SK-N-SH (cell line): Measurements from ENCODE around the gene RMI2. TPM values are rescaled to one million over a fixed set of nuclear protein-coding genes. Genes with fewer than 3 reads are reported as not detected.

Experiments used
- CTCF ChIA-PET: fragments of 300-600, 350-600 bp; formaldehyde crosslinking; extraction: SDS; loops from one replicate; lab custom pipeline; 2021; lab: Yijun Ruan, JAX
- POLR2A ChIA-PET: fragments of 350-600 bp; sonication (Branson Sonifier 250); formaldehyde crosslinking; extraction: SDS; loops from one replicate; lab custom pipeline; 2020; ENCODE audit warnings: antibody characterized with exemption, inconsistent platforms; lab: Yijun Ruan, JAX
- DNase-seq: peaks from one replicate; pipeline ENCODE4 v3.0.0; 2012
- H2AFZ ChIP-seq: fragments of 200-600 bp; sonication (generic); 2 replicates; pipeline ENCODE4 v1.8.1; 2016; ENCODE audit warnings: antibody characterized with exemption, mild to moderate bottlenecking, low read depth
- H3F3A ChIP-seq: fragments of 200-600 bp; sonication (generic); replicated peaks from 2 replicates; pipeline ENCODE3; 2016; ENCODE audit warnings: antibody characterized with exemption, mild to moderate bottlenecking; ENCODE audit not compliant: insufficient read depth
- H3K27ac ChIP-seq, 2 experiments: fragments of 200-500 bp in 1 of 2; fragments of 200-600 bp in 1 of 2; sonication (Bioruptor generic) in 1 of 2; sonication (generic), shearing (Covaris generic) in 1 of 2; 2 replicates each; pipeline versions ENCODE4 v1.5.1 to v1.6.1; 2014 to 2016; ENCODE audit warnings: low read depth in 2 of 2, inconsistent platforms in 1 of 2, low read length in 1 of 2, mild to moderate bottlenecking in 1 of 2, mixed read lengths in 1 of 2
- H3K27me3 ChIP-seq: fragments of 200-600 bp; sonication (generic), shearing (Covaris generic); 2 replicates; pipeline ENCODE4 v1.6.1; 2016; ENCODE audit warnings: mixed run types; ENCODE audit not compliant: insufficient read depth
- H3K36me3 ChIP-seq, 2 experiments: fragments of 200-500 bp in 1 of 2; fragments of 200-600 bp in 1 of 2; sonication (Bioruptor generic) in 1 of 2; sonication (generic) in 1 of 2; replicated peaks in 1 of 2; 2 replicates each; pipeline versions ENCODE3 to v1.5.1; 2014 to 2016; ENCODE audit warnings: low read length in 1 of 2, mild to moderate bottlenecking in 1 of 2; ENCODE audit not compliant: insufficient read depth in 2 of 2, control insufficient read depth in 1 of 2
- H3K4me1 ChIP-seq, 2 experiments: fragments of 200-500 bp in 1 of 2; fragments of 200-600 bp in 1 of 2; sonication (Bioruptor generic) in 1 of 2; sonication (generic), shearing (Covaris generic) in 1 of 2; 2 replicates each; pipeline versions ENCODE4 v1.5.1 to v1.6.1; 2014 to 2016; ENCODE audit warnings: low read depth in 1 of 2, low read length in 1 of 2, mixed run types in 1 of 2; ENCODE audit not compliant: insufficient read depth in 2 of 2, control insufficient read depth in 1 of 2
- H3K4me2 ChIP-seq: fragments of 200-600 bp; sonication (generic), shearing (Covaris generic); 2 replicates; pipeline ENCODE4 v1.6.1; 2017; ENCODE audit warnings: mixed run types
- H3K4me3 ChIP-seq, 2 experiments: fragments of 200-500 bp in 1 of 2; fragments of 200-600 bp in 1 of 2; sonication (Bioruptor generic) in 1 of 2; sonication (generic), shearing (Covaris generic) in 1 of 2; 2 replicates each; pipeline versions ENCODE4 v1.5.1 to v1.8.1; 2014 to 2016; ENCODE audit warnings: low read depth in 2 of 2, inconsistent platforms in 1 of 2, low read length in 1 of 2, mild to moderate bottlenecking in 1 of 2, mixed read lengths in 1 of 2, moderate library complexity in 1 of 2
- H3K79me2 ChIP-seq: fragments of 200-600 bp; sonication (generic); 2 replicates; pipeline ENCODE4 v1.8.1; 2017; ENCODE audit warnings: mild to moderate bottlenecking; ENCODE audit not compliant: insufficient read depth
- H3K9ac ChIP-seq: fragments of 200-600 bp; sonication (generic); 2 replicates; pipeline ENCODE4 v1.6.1; 2017; ENCODE audit warnings: mixed run types
- H3K9me2 ChIP-seq: fragments of 200-600 bp; sonication (generic); 2 replicates; pipeline ENCODE4 v1.6.1; 2017; ENCODE audit warnings: mixed run types
- H3K9me3 ChIP-seq: fragments of 200-600 bp; sonication (generic); 2 replicates; pipeline ENCODE4 v1.6.1; 2017; ENCODE audit warnings: mixed run types, mild to moderate bottlenecking, moderate library complexity
- H4K20me1 ChIP-seq: fragments of 200-600 bp; sonication (generic); 2 replicates; pipeline ENCODE4 v1.6.1; 2017; ENCODE audit warnings: mild to moderate bottlenecking, mixed run types; ENCODE audit not compliant: insufficient read depth
- CHD2 ChIP-seq: fragments of 150-350 bp; IDR thresholded peaks from 2 replicates; pipeline ENCODE4 v1.6.1; 2018; ENCODE audit warnings: low read length; ENCODE audit not compliant: partially characterized antibody
- ELF1 ChIP-seq: IDR thresholded peaks from 2 replicates; pipeline ENCODE4 v1.4.0; 2012
- EZH2phosphoT487 ChIP-seq: fragments of 200-600 bp; sonication (generic); IDR thresholded peaks from 2 replicates; pipeline ENCODE4 v1.6.1; 2017; ENCODE audit warnings: low read depth, mixed run types, mild to moderate bottlenecking, antibody characterized with exemption, moderate library complexity, borderline replicate concordance
- FOSL2 ChIP-seq: IDR thresholded peaks from 2 replicates; pipeline ENCODE4 v1.4.0; 2012; ENCODE audit warnings: low read depth, mild to moderate bottlenecking, moderate library complexity, borderline replicate concordance
- FOXJ3 ChIP-seq: sonication (generic); formaldehyde crosslinking; IDR thresholded peaks from 2 replicates; pipeline ENCODE4 v1.5.1; 2020; ENCODE audit warnings: mild to moderate bottlenecking, missing genetic modification reagents
- GATA2 ChIP-seq: sonication (generic); formaldehyde crosslinking; IDR thresholded peaks from 2 replicates; pipeline ENCODE4 v1.5.0; 2020; ENCODE audit warnings: mild to moderate bottlenecking, missing genetic modification reagents
- JUND ChIP-seq: IDR thresholded peaks from 2 replicates; pipeline ENCODE4 v1.4.0; 2012
- MEF2A ChIP-seq: IDR thresholded peaks from 2 replicates; pipeline ENCODE4 v1.4.0; 2012; ENCODE audit warnings: low read depth, borderline replicate concordance
- NFIC ChIP-seq: IDR thresholded peaks from 2 replicates; pipeline ENCODE4 v1.4.0; 2012; ENCODE audit warnings: borderline replicate concordance
- NRF1 ChIP-seq: IDR thresholded peaks from 2 replicates; pipeline ENCODE4 v1.6.1; 2012; ENCODE audit warnings: low read depth, mild to moderate bottlenecking, low read length
- RFX5 ChIP-seq: IDR thresholded peaks from 2 replicates; pipeline ENCODE4 v1.6.1; 2012; ENCODE audit warnings: mild to moderate bottlenecking, improper control_type of control experiment, low read length
- RXRA ChIP-seq: IDR thresholded peaks from 2 replicates; pipeline ENCODE4 v1.4.0; 2012; ENCODE audit warnings: low read depth, mild to moderate bottlenecking, borderline replicate concordance
- SIN3A ChIP-seq: IDR thresholded peaks from 2 replicates; pipeline ENCODE4 v1.6.1; 2012; ENCODE audit warnings: low read depth, mild to moderate bottlenecking, low read length, moderate library complexity, borderline replicate concordance
- TEAD4 ChIP-seq: IDR thresholded peaks from 2 replicates; pipeline ENCODE4 v1.4.0; 2012; ENCODE audit warnings: mild to moderate bottlenecking, borderline replicate concordance; ENCODE audit not compliant: insufficient read depth
- WGBS: methylation state at CpG from one replicate; pipeline ENCODE4 v1.1.6; 2017; ENCODE audit warnings: low lambda C conversion rate; 5-methylcytosine and 5-hydroxymethylcytosine counted together
- polyA plus RNA-seq, 3 experiments: library from polyadenylated mRNA; depleted of rRNA; stranded (reverse); fragments of >200 nt; gene quantifications; 2 replicates each; pipeline ENCODE4 v1.2.3, GENCODE V29; 2012
- TF ChIP-seq, protein P1 (sequence below): IDR thresholded peaks from 2 replicates; pipeline ENCODE4 v1.4.0; 2012; ENCODE audit warnings: low read depth, borderline replicate concordance
- TF ChIP-seq, protein P2 (sequence below): fragments of 150-350 bp; IDR thresholded peaks from 2 replicates; pipeline ENCODE4 v1.6.1; 2016; ENCODE audit warnings: mild to moderate bottlenecking, low read depth, low read length
- TF ChIP-seq, protein P3 (sequence below): IDR thresholded peaks from 2 replicates; pipeline ENCODE4 v1.4.0; 2012; ENCODE audit warnings: low read depth

Gene RMI2
- polyA plus RNA-seq, 1 of the 3 experiments (the other 2 are of a cell fraction) = 8.5 TPM

DNA sequence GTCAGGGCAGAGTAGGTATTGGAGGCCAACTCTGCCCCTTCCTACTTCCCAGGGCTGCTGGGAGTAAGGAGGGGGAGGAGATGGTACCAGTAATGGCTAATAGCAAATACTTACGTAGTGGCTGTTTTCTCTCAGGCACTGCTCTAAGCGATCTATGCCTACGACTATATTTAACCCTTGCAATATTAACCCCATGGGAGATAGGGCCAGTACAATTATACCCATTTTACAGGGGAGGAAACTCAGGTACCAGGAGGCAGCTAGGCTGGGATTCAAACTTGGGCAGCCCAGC is 50.6 kb downstream of the RMI2 start:
- Histone ChIP-seq H4K20me1 (no peaks in the 10 kb centered on the region), H3K4me1 (peaks cover 0 to 14% of the 10 kb centered on the region in 2 experiments; a peak in 1 of 4 replicates), H3K27ac (no peak overlapping the region), H3K36me3 (no peaks in the 10 kb centered on the region), H3K9me2 (no peaks in the 10 kb centered on the region), H3K27me3 (no peaks in the 10 kb centered on the region), H3K9ac (no peak overlapping the region), H3K4me2 (no peak overlapping the region), H3K9me3 (no peaks in the 10 kb centered on the region), H3F3A (no peaks in the 10 kb centered on the region), H3K79me2 (no peaks in the 10 kb centered on the region), H3K4me3 (no peak overlapping the region), H2AFZ (no peak overlapping the region)
- TF ChIP-seq JUND (no peak), NRF1 (no peak), CHD2 (no peak), NFIC (no peak), FOXJ3 (no peak), TEAD4 (no peak), RXRA (no peak), ELF1 (no peak), SIN3A (no peak), GATA2 (CRISPR knock-in tag) (no peak), RFX5 (no peak), EZH2phosphoT487 (no peak), MEF2A (no peak), FOSL2 (no peak)
- TF ChIP-seq, protein P1, sequence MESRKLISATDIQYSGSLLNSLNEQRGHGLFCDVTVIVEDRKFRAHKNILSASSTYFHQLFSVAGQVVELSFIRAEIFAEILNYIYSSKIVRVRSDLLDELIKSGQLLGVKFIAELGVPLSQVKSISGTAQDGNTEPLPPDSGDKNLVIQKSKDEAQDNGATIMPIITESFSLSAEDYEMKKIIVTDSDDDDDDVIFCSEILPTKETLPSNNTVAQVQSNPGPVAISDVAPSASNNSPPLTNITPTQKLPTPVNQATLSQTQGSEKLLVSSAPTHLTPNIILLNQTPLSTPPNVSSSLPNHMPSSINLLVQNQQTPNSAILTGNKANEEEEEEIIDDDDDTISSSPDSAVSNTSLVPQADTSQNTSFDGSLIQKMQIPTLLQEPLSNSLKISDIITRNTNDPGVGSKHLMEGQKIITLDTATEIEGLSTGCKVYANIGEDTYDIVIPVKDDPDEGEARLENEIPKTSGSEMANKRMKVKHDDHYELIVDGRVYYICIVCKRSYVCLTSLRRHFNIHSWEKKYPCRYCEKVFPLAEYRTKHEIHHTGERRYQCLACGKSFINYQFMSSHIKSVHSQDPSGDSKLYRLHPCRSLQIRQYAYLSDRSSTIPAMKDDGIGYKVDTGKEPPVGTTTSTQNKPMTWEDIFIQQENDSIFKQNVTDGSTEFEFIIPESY = no peak
- TF ChIP-seq, protein P2, sequence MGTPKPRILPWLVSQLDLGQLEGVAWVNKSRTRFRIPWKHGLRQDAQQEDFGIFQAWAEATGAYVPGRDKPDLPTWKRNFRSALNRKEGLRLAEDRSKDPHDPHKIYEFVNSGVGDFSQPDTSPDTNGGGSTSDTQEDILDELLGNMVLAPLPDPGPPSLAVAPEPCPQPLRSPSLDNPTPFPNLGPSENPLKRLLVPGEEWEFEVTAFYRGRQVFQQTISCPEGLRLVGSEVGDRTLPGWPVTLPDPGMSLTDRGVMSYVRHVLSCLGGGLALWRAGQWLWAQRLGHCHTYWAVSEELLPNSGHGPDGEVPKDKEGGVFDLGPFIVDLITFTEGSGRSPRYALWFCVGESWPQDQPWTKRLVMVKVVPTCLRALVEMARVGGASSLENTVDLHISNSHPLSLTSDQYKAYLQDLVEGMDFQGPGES = no peak
- TF ChIP-seq, protein P3, sequence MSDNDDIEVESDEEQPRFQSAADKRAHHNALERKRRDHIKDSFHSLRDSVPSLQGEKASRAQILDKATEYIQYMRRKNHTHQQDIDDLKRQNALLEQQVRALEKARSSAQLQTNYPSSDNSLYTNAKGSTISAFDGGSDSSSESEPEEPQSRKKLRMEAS = no peak
- DNase-seq = no peak
- POLR2A ChIA-PET = no interaction called here
- CTCF ChIA-PET = interaction anchor here (0.6 to 8.6 kb wide), 83 partner anchors 11 to 673 kb away, joined by 3 to 107 read pairs (median 4); partner anchors contain the start of genes LITAF, RSL1D1 and ZC3H7A
- 0% methylated on average over 3 of the region's 3 CpGs for WGBS
